Kidney (tissue), 14 donors: ENCODE measurements around the gene AK9. TPM values are rescaled to one million over a fixed set of nuclear protein-coding genes. Genes with fewer than 3 reads are reported as not detected.

Experiments used
- DNase-seq, 5 donors: peaks; one replicate each; pipeline ENCODE4 v3.0.0-alpha.2; 2013 to 2020
- FAIRE-seq: peaks from 2 replicates; lab custom pipeline; 2012; peaks lifted over from hg19 to GRCh38; lab: Jason Lieb, UNC
- H3K27ac ChIP-seq, 2 donors: one replicate each; pipeline ENCODE4 v1.7.0; 2013; ENCODE audit warnings: low read depth in 2 of 2, low read length in 2 of 2, inconsistent platforms in 1 of 2
- H3K27me3 ChIP-seq: one replicate; pipeline ENCODE4 v1.7.1; 2013; ENCODE audit warnings: low read length, inconsistent platforms; ENCODE audit not compliant: control insufficient read depth, insufficient read depth
- H3K36me3 ChIP-seq, 3 donors: one replicate each; pipeline versions ENCODE4 v1.7.0 to v1.7.1; 2013; ENCODE audit warnings: low read length in 3 of 3, control low read depth in 1 of 3, inconsistent platforms in 1 of 3; ENCODE audit not compliant: insufficient read depth in 3 of 3, control insufficient read depth in 2 of 3
- H3K4me1 ChIP-seq, 3 donors: one replicate each; pipeline versions ENCODE4 v1.7.0 to v1.7.1; 2013; ENCODE audit warnings: low read length in 3 of 3, inconsistent platforms in 1 of 3, low read depth in 1 of 3; ENCODE audit not compliant: control insufficient read depth in 2 of 3, insufficient read depth in 2 of 3
- H3K4me3 ChIP-seq, 3 donors: one replicate each; pipeline versions ENCODE4 v1.7.0 to v1.8.1; 2013; ENCODE audit warnings: low read length in 3 of 3, control low read depth in 1 of 3, inconsistent platforms in 1 of 3
- H3K9ac ChIP-seq, 3 donors: one replicate each; pipeline versions ENCODE4 v1.7.0 to v1.7.1; 2013; ENCODE audit warnings: low read length in 3 of 3, control low read depth in 1 of 3, inconsistent platforms in 1 of 3
- H3K9me3 ChIP-seq, 3 donors: one replicate each; pipeline versions ENCODE4 v1.7.0 to v1.7.1; 2013; ENCODE audit warnings: low read length in 3 of 3, control low read depth in 1 of 3, inconsistent platforms in 1 of 3; ENCODE audit not compliant: control insufficient read depth in 2 of 3, insufficient read depth in 1 of 3
- CTCF ChIP-seq: IDR thresholded peaks from 3 replicates; pipeline ENCODE4 v1.5.1; 2012; ENCODE audit warnings: mild to moderate bottlenecking, moderate library complexity, borderline replicate concordance; ENCODE audit not compliant: insufficient read depth; ENCODE audit errors: extremely low read depth
- intact Hi-C: fragments of 100-400 bp; cut with DNase I; formaldehyde crosslinking; loops from one replicate; pipeline ENCODE4 v1.11.1; 2022
- polyA plus RNA-seq: library from polyadenylated mRNA; stranded (reverse); fragments of 350-450 nt; fragmentation: Illumina TruSeq; extraction: RNeasy Lipid Tissue Mini Kit (QIAGEN cat#74804); gene quantifications from one replicate; pipeline ENCODE4 v1.2.3, GENCODE V29; 2014; ENCODE audit warnings: low read depth, low replicate concordance; ENCODE audit not compliant: insufficient read depth
- total RNA-seq: library from RNA; stranded (reverse); fragmentation: NEBNext Ultra II Directional; extraction: Animal tissue kit (Norgen Biotek cat#: 25700); gene quantifications from one replicate; pipeline ENCODE4 v1.2.1, GENCODE V29; 2021
- donor health status: control.
- donor health status: control.
- donor health status: control.
- donor health status: control.
- donor health status: control.
- donor health status: DM: yes; HTN: yes; CAD: no.
- donor health status: Normal renal cell carcinoma (clear cell type).

The AK9 gene
- total and polyA plus RNA-seq, 2 donors from 2014 or later = 4.6 to 10.9 TPM

- Histone ChIP-seq H3K9me3 (no peaks in the 10 kb centered on the region), H3K27me3 (no peaks in the 10 kb centered on the region), H3K4me3 (no peak overlapping the region), H3K27ac (no peak overlapping the region), H3K36me3 (no peaks in the 10 kb centered on the region), H3K4me1 (peaks cover 2 to 5% (median 4%) of the 10 kb centered on the region in 3 donors), H3K9ac (no peak overlapping the region)
- intact Hi-C loops = no loop called here
- no peak for DNase-seq
- FAIRE-seq = no peak
- TF ChIP-seq CTCF = no peak
Observed at GRCh38 chr6:109493865-109494264, 197.1 kb downstream of the AK9 start.

GRCh38 chr6:109491207-109491938 is 199.6 kb downstream of the AK9 start:
- peaks cover 0 to 4% (median 0%) of the 10 kb centered on the region in 3 donors for H3K4me1 ChIP-seq
- H3K27me3 ChIP-seq = no peaks in the 10 kb centered on the region
- TF ChIP-seq CTCF = no peak
- H3K9ac ChIP-seq = no peak overlapping the region
- intact Hi-C loops = no loop called here
- peak in 2 of 5 donors; percentile 37 to 43 for DNase-seq
- no peak overlapping the region for H3K27ac ChIP-seq
- no peaks in the 10 kb centered on the region for H3K36me3 ChIP-seq
- FAIRE-seq = no peak
- H3K4me3 ChIP-seq = no peak overlapping the region
- H3K9me3 ChIP-seq = no peaks in the 10 kb centered on the region

- intact Hi-C loops = no loop called here
- Histone ChIP-seq H3K4me3 (peak overlapping the region in 1 of 3 donors; percentile 14), H3K4me1 (peaks cover 0 to 4% (median 0%) of the 10 kb centered on the region in 3 donors), H3K27ac (no peak overlapping the region), H3K9me3 (no peaks in the 10 kb centered on the region), H3K27me3 (no peaks in the 10 kb centered on the region), H3K36me3 (no peaks in the 10 kb centered on the region), H3K9ac (no peak overlapping the region)
- TF ChIP-seq CTCF = no peak
- FAIRE-seq (no peak), DNase-seq (no peak)
Observed at GRCh38 chr6:109490713-109491112, 200.3 kb downstream of the AK9 start.
